Ascending aorta (tissue), 2 donors: ENCODE data around the gene C15orf39. TPM values are rescaled to one million over a fixed set of nuclear protein-coding genes. Genes with fewer than 3 reads are reported as not detected.

ENCODE experiments used
- DNase-seq, 2 donors: peaks; one replicate each; pipeline ENCODE4 v3.0.0-alpha.2; 2019; ENCODE audit warnings: low spot score in 2 of 2
- H3K27ac ChIP-seq, 2 donors: fragments of 200-600 bp; sonication (generic); one replicate each; pipeline ENCODE4 v1.5.1; 2016 to 2017; ENCODE audit warnings: mild to moderate bottlenecking in 1 of 2
- H3K27me3 ChIP-seq: fragments of 200-600 bp; sonication (generic); one replicate; pipeline ENCODE4 v1.5.1; 2017
- H3K36me3 ChIP-seq, 2 donors: fragments of 200-600 bp; sonication (generic); one replicate each; pipeline ENCODE4 v1.5.1; 2016
- H3K4me1 ChIP-seq, 2 donors: fragments of 200-600 bp; sonication (generic); one replicate each; pipeline ENCODE4 v1.5.1; 2016 to 2017; ENCODE audit warnings: mild to moderate bottlenecking in 1 of 2
- H3K4me3 ChIP-seq, 2 donors: fragments of 200-600 bp; sonication (generic); one replicate each; pipeline ENCODE4 v1.5.1; 2016 to 2017; ENCODE audit warnings: mild to moderate bottlenecking in 1 of 2
- H3K9me3 ChIP-seq, 2 donors: fragments of 200-600 bp; sonication (generic); one replicate each; pipeline ENCODE4 v1.5.1; 2016
- intact Hi-C: fragments of 100-400 bp; cut with DNase I; formaldehyde crosslinking; loops from one replicate; pipeline ENCODE4 v1.15.1; 2023
- total RNA-seq: library from RNA; depleted of rRNA; stranded (reverse); fragments of >200 nt; gene quantifications from one replicate; pipeline ENCODE4 v1.1.0, GENCODE V29; 2016
- TF ChIP-seq, protein P1 (sequence below), 3 experiments: fragments of 200-600 bp in 2 of 3; fragments of 450-650 bp in 1 of 3; sonication (generic) in 2 of 3; IDR thresholded peaks; one replicate each; pipeline ENCODE4 v1.5.1; 2016 to 2019; ENCODE audit warnings: antibody characterized with exemption in 3 of 3, mild to moderate bottlenecking in 1 of 3, moderate library complexity in 1 of 3

Gene C15orf39
- total RNA-seq, 1 donor from 2014 or later, result 30.8 TPM

DNA sequence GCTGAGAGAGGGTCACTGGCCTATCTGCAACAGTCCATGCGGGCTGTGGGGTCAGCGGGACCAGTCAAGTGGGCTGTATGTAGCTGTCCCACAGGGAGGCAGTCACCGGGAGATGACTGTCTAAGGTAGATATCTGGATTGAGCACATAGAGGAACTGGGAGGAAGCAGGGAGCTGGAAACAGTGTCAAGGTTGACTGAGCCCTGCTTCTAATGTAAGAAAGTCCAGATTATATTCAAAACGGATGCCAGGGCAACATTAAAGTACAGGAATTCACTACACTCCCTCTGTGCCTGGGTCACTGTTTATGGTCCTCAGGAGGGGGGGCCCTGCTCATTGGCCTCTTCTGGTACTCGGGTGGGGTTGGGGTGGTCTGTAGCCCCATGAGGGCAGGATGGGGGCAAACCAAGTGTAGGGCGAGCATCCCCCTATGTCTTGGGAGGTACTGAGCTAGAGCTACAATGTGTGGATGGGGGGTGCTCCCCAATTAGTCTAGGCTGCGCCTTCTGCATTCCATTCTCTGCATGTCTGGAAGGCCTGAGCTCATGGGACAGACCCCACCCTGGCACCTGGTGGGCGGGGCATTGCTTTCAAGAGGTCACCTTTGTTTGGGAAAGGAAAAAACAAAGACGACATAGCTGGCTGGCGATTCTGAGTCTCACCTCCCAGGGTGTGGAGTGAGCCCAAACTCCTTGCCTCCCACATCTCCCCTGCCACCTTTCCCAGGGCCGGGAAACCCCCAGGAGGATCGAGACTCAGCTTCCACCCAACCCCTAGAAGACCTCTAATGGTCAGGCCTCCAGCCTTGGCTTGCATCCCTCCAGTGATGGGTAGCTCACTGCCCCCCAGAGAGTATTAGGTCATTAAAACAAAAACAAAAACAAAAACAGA is 45.1 kb upstream of the C15orf39 start:
- Histone ChIP-seq H3K27ac (no peak overlapping the region), H3K36me3 (no peaks in the 10 kb centered on the region), H3K4me1 (no peaks in the 10 kb centered on the region), H3K27me3 (no peaks in the 10 kb centered on the region), H3K4me3 (no peak overlapping the region), H3K9me3 (no peaks in the 10 kb centered on the region)
- DNase-seq, result no peak
- TF ChIP-seq, protein P1, sequence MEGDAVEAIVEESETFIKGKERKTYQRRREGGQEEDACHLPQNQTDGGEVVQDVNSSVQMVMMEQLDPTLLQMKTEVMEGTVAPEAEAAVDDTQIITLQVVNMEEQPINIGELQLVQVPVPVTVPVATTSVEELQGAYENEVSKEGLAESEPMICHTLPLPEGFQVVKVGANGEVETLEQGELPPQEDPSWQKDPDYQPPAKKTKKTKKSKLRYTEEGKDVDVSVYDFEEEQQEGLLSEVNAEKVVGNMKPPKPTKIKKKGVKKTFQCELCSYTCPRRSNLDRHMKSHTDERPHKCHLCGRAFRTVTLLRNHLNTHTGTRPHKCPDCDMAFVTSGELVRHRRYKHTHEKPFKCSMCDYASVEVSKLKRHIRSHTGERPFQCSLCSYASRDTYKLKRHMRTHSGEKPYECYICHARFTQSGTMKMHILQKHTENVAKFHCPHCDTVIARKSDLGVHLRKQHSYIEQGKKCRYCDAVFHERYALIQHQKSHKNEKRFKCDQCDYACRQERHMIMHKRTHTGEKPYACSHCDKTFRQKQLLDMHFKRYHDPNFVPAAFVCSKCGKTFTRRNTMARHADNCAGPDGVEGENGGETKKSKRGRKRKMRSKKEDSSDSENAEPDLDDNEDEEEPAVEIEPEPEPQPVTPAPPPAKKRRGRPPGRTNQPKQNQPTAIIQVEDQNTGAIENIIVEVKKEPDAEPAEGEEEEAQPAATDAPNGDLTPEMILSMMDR (IDR thresholded peaks at IDR 0.05), result no peak
- intact Hi-C loops, result no loop called here

DNA sequence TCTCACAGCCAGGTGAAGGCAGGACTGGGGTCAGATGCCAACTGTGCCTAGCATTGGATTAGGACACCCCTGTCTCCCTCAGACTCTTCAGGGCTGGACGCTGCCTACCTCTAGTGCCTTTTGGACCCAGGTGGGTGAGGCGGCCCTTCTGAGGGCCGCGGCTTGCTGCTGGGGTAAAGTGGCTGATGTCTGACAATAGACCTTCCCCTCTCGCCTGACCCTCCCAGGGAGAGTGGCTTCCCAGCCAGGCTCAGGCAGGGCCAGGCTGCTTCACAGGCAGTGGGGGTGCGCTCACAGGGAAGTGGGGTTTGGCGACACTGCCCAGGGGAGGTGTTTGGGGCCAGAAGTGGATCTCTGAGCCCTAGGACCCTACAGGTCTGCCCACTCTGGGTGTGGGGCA is 43.3 kb upstream of the C15orf39 start:
- TF ChIP-seq, protein P1 (IDR thresholded peaks at IDR 0.05), result no peak
- H3K36me3 ChIP-seq, result no peaks in the 10 kb centered on the region
- H3K27me3 ChIP-seq, result no peaks in the 10 kb centered on the region
- intact Hi-C loops, result no loop called here
- no peak overlapping the region for H3K4me3 ChIP-seq
- H3K9me3 ChIP-seq, result no peaks in the 10 kb centered on the region
- no peak overlapping the region for H3K27ac ChIP-seq
- no peaks in the 10 kb centered on the region for H3K4me1 ChIP-seq
- peak in 1 of 2 donors; percentile 40 for DNase-seq

DNA sequence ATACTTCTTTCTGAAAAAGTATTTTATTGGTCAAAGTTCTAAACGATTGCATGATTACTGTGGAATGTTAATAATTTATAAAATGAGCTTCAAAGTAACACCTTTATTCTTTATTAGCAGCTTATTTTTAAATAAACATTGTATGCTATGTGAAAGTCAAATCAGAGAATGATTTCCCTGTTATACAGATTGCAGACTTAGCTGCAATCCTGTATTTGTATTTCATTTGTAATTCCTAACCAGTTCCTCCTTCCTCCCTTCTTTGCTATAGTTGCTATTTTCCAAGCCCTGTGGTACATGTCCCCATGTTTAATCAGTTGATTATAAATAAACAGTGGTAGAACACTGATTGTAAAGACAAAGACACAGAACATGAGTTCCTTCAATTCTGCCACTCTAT is 42.4 kb upstream of the C15orf39 start:
- TF ChIP-seq, protein P1 (IDR thresholded peaks at IDR 0.05), result no peak

DNA sequence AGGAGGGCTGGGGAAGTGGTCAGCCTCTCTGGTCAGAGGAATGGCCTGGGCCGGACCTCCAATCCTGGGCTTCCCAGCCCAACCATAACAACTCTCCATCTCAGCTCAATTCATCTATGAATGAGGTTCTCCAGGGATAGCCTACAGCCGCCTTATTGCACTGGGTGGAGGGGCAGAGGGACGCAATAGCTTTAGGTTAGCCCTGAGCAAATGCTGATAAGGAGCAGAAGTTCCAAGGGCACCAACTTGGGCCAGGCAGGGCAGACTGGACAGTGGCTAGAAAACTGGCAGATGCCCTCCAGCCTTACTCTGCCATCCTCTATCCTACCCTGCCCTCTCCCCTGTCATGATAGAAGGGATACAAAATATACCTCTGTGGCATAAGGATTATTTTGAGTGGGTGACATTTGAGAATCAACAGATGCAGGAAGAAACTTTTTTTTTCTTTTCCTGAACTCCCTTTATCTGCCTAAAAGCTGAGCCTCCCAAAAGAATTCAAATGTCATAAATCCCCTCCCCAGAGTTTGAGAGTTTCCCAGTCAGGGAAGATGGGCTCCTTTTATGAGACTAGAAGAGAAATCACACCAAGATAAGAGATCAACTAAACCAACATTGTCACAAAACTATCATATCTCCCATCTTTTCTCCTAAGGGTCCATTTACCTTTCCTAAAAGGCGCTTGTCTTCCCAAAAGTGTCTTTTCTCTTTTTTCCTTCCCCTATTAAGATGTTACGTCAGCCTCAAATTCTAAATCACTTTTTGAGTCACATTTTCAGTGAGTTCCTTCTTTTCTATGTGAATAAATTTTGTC is 40.4 kb upstream of the C15orf39 start:
- TF ChIP-seq, protein P1 (IDR thresholded peaks at IDR 0.05), result no peak
- H3K27ac ChIP-seq, result no peak overlapping the region
- intact Hi-C loops, result no loop called here

More for the DNA sequence above, 42.4 kb upstream of the C15orf39 start:
- H3K27ac ChIP-seq, result no peak overlapping the region
- no peaks in the 10 kb centered on the region for H3K9me3 ChIP-seq
- no peaks in the 10 kb centered on the region for H3K27me3 ChIP-seq
- H3K4me3 ChIP-seq, result no peak overlapping the region
- no peaks in the 10 kb centered on the region for H3K36me3 ChIP-seq
- DNase-seq, result no peak
- intact Hi-C loops, result no loop called here
- H3K4me1 ChIP-seq, result no peaks in the 10 kb centered on the region

DNA sequence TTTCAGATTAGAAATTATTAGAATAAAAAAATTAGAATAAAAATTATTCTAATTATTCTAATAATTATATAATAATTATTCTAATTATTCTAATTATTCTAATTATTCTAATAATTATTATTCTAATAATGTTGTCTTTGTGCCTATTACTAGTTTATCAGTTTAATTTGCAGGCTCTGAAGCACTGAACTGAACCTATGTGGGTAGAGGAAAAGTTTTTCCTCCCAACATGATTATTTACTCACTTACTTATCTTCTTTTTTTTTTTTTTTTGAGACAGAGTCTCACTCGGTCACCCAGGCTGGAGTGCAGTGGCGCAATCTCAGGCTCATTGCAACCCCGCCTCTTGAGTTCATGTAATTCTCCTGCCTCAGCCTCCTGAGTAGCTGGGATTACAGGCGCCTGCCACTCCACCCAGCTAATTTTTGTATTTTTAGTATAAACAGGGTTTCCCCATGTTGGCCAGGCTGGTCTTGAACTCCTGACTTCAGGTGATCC is 39.7 kb upstream of the C15orf39 start:
- H3K36me3 ChIP-seq, result no peaks in the 10 kb centered on the region
- no peak overlapping the region for H3K4me3 ChIP-seq
- H3K9me3 ChIP-seq, result no peaks in the 10 kb centered on the region
- TF ChIP-seq, protein P1 (IDR thresholded peaks at IDR 0.05), result no peak
- intact Hi-C loops, result no loop called here
- no peak overlapping the region for H3K27ac ChIP-seq
- H3K4me1 ChIP-seq, result no peaks in the 10 kb centered on the region
- no peak for DNase-seq
- H3K27me3 ChIP-seq, result no peaks in the 10 kb centered on the region

More for the DNA sequence above, 40.4 kb upstream of the C15orf39 start:
- Histone ChIP-seq H3K9me3 (no peaks in the 10 kb centered on the region), H3K4me1 (no peaks in the 10 kb centered on the region), H3K4me3 (no peak overlapping the region), H3K36me3 (no peaks in the 10 kb centered on the region), H3K27me3 (no peaks in the 10 kb centered on the region)
- DNase-seq, result no peak
